GM19238 (cell line): ENCODE measurements around the gene CHD9.

Experiments
- DNase-seq: peaks from one replicate; pipeline ENCODE4 v3.0.0; 2011; ENCODE audit warnings: low spot score; ENCODE audit not compliant: insufficient read length

Gene CHD9

GRCh38 chr16:53093162-53093744 lies 38.5 kb downstream of the CHD9 start:
- DNase-seq = no peak

GRCh38 chr16:53094013-53094630 lies 39.3 kb downstream of the CHD9 start:
- DNase-seq = peak; percentile 27

- DNase-seq = no peak
These were observed 42.4 kb downstream of the CHD9 start for GRCh38 chr16:53097190-53097589.

GRCh38 chr16:53098526-53099317 lies 43.9 kb downstream of the CHD9 start:
- peak; percentile 29 for DNase-seq

GRCh38 chr16:53099318-53100130 lies 44.7 kb downstream of the CHD9 start:
- peak; percentile 29 for DNase-seq

- no peak for DNase-seq
These were observed 45.4 kb downstream of the CHD9 start for GRCh38 chr16:53100131-53100748.

- no peak for DNase-seq
These were observed 46.1 kb downstream of the CHD9 start for GRCh38 chr16:53100889-53101288.

GRCh38 chr16:53103811-53104210 lies 49.0 kb downstream of the CHD9 start:
- DNase-seq = no peak

- no peak for DNase-seq
These were observed 50.8 kb downstream of the CHD9 start for GRCh38 chr16:53105565-53105964.

- DNase-seq = peak; percentile 25
These were observed 56.4 kb downstream of the CHD9 start for GRCh38 chr16:53111078-53111791.

GRCh38 chr16:53112015-53112414 lies 57.2 kb downstream of the CHD9 start:
- no peak for DNase-seq

GRCh38 chr16:53115047-53115446 lies 60.3 kb downstream of the CHD9 start:
- no peak for DNase-seq

GRCh38 chr16:53115773-53116172 lies 61.0 kb downstream of the CHD9 start:
- no peak for DNase-seq

- no peak for DNase-seq
These were observed 66.3 kb downstream of the CHD9 start for GRCh38 chr16:53121043-53121620.

- DNase-seq = no peak
These were observed 66.9 kb downstream of the CHD9 start for GRCh38 chr16:53121661-53122060.

GRCh38 chr16:53123747-53124146 lies 69.0 kb downstream of the CHD9 start:
- no peak for DNase-seq

GRCh38 chr16:53126390-53126789 lies 71.6 kb downstream of the CHD9 start:
- DNase-seq = no peak

- DNase-seq = no peak
These were observed 74.7 kb downstream of the CHD9 start for GRCh38 chr16:53129281-53130158.
